ENCODE measurements around the gene RETREG3.

RETREG3 gene

GRCh38 chr17:42577532-42578281 is 31.5 kb downstream of the RETREG3 start, which contains the start of gene PSMC3IP:
TSS of gene PSMC3IP (minus strand) at chr17:42577729. CDS start at chr17:42577686, 43 bp downstream.
- TF ChIP-seq SIN3A (IDR thresholded peaks at IDR 0.05; ENCODE audit: borderline replicate concordance, insufficient read depth, low read length) (peak; percentile 68; the same call in 1 of the 2 replicates), REST (IDR thresholded peaks at IDR 0.05; ENCODE audit: insufficient read depth in 1 of 2, low read depth in 2 of 2, low read length in 2 of 2) (no peak), FOXP2 (optimal IDR thresholded peaks at IDR 0.05; ENCODE audit: borderline replicate concordance, extremely low read depth, extremely low read length, insufficient read depth) (peak; percentile 20), POLR2AphosphoS5 (IDR thresholded peaks at IDR 0.05; ENCODE audit: low read depth, low read length) (peak; percentile 72; the same call in 1 of the 2 replicates), TAF1 (IDR thresholded peaks at IDR 0.05; ENCODE audit: borderline replicate concordance, insufficient read depth, low read length) (peak; percentile 77)

DNA sequence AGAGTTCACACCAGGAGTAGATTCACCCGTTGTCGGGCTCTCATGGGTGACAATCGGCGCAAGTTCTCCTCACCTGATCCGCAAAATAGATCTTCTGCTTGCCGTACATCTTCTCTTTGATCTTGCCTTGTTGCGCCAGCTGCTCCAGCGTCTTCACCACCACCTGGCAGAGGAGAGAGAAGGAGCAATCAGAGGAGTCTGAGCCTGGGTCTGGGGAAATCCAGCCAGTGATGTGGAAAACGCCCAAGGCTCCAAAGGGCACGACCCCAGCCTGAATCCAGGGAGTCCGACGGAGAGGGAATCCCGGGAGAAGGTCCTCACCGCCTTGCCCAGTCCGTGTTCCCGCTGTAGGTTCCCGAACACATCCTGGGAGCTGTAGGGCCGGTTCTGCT is 32.0 kb downstream of the RETREG3 start:
- TF ChIP-seq SIN3A (IDR thresholded peaks at IDR 0.05; ENCODE audit: borderline replicate concordance, insufficient read depth, low read length): no peak

GRCh38 chr17:42574463-42574862 is 34.7 kb downstream of the RETREG3 start:
- TF ChIP-seq POLR2AphosphoS5 (IDR thresholded peaks at IDR 0.05; ENCODE audit: low read depth, low read length): 0 out of 2 replicates have a peak, but pooled peaks have one; percentile 21
- TF ChIP-seq REST (IDR thresholded peaks at IDR 0.05; ENCODE audit: insufficient read depth in 1 of 2, low read depth in 2 of 2, low read length in 2 of 2): no peak

DNA sequence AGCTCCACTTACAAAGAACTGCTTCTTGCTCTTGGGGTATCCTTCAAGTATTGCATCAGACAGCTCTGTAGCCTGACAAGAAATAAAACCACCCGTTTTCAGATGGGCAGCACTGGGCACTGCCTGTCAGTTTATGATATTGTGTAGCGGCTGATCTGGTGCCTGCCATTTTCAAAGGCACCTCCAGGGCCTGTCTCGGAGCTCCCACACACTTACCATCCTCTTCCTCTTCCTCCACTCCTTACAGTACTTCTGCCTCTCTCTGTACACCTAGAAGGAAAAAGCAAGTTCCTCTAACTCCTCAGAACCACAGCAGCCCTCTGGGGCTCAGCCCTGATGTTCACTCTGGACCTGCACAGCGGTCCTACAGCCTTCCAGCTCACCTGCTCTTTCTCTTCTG is 36.1 kb downstream of the RETREG3 start:
- TF ChIP-seq POLR2AphosphoS5 (IDR thresholded peaks at IDR 0.05; ENCODE audit: low read depth, low read length) (peak; percentile 62), TAF1 (IDR thresholded peaks at IDR 0.05; ENCODE audit: borderline replicate concordance, insufficient read depth, low read length) (no peak)

- TF ChIP-seq SIN3A (IDR thresholded peaks at IDR 0.05; ENCODE audit: borderline replicate concordance, insufficient read depth, low read length) (no peak), REST (IDR thresholded peaks at IDR 0.05; ENCODE audit: insufficient read depth in 1 of 2, low read depth in 2 of 2, low read length in 2 of 2) (no peak), POLR2AphosphoS5 (IDR thresholded peaks at IDR 0.05; ENCODE audit: low read depth, low read length) (no peak), TAF1 (IDR thresholded peaks at IDR 0.05; ENCODE audit: borderline replicate concordance, insufficient read depth, low read length) (no peak)
Measured at GRCh38 chr17:42571435-42572225, 37.5 kb downstream of the RETREG3 start.

DNA sequence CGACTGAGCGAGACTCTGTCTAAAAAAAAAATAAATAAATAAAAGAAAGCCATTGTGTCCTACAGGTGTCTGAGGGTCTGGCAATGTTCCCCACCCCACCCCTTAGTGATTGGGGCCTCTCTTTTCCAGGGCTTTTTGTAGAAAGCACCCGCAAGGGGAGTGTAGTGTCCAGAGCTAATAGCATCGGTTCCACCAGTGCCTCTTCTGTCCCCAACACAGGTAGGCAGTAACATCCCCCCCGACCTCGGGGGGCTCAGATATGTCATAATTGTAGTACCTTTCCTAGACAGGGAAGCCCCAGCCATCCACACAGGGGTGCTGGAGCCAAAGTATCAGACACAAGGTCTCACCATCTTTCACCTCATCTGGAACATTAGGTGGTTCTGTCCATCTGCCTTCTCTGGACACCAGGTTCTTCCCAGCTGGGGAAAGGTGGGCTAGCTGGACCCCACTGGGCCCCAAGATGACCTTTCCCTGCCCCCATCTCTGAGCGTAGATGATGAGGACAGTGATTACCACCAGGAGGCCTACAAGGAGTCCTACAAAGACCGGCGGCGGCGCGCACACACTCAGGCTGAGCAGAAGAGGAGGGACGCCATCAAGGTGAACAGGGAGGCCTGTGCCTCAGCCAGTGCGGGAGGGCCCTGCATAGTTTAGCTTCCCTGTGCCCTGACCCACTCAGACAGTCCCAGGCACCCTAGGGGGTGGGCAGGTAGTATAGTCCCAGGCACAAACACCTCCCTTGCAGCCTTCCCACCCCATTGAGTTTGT is 40.6 kb downstream of the RETREG3 start:
- TF ChIP-seq SIN3A (IDR thresholded peaks at IDR 0.05; ENCODE audit: borderline replicate concordance, insufficient read depth, low read length): no peak
- no peak for TF ChIP-seq FOXP2 (optimal IDR thresholded peaks at IDR 0.05; ENCODE audit: borderline replicate concordance, extremely low read depth, extremely low read length, insufficient read depth)
- no peak for TF ChIP-seq POLR2AphosphoS5 (IDR thresholded peaks at IDR 0.05; ENCODE audit: low read depth, low read length)
- TF ChIP-seq TAF1 (IDR thresholded peaks at IDR 0.05; ENCODE audit: borderline replicate concordance, insufficient read depth, low read length): no peak
- no peak for TF ChIP-seq REST (IDR thresholded peaks at IDR 0.05; ENCODE audit: insufficient read depth in 1 of 2, low read depth in 2 of 2, low read length in 2 of 2)
